Rectal smooth muscle tissue (tissue), 1 donor: ENCODE data around the gene C9orf57.
"Not testable (repeated sequence)": the region's sequence is repeated elsewhere in the genome, so short reads cannot be mapped to it uniquely, and the experiment has no call there.

Experiments used
- H3K27ac ChIP-seq: one replicate; pipeline ENCODE4 v1.7.0; 2013; ENCODE audit warnings: low read depth, low read length, inconsistent platforms
- H3K27me3 ChIP-seq: one replicate; pipeline ENCODE4 v1.7.0; 2013; ENCODE audit warnings: low read length; ENCODE audit not compliant: control insufficient read depth, insufficient read depth
- H3K36me3 ChIP-seq: one replicate; pipeline ENCODE4 v1.7.0; 2013; ENCODE audit warnings: low read length; ENCODE audit not compliant: control insufficient read depth, insufficient read depth
- H3K4me1 ChIP-seq: one replicate; pipeline ENCODE4 v1.7.0; 2013; ENCODE audit warnings: low read length; ENCODE audit not compliant: control insufficient read depth, insufficient read depth
- H3K4me3 ChIP-seq: one replicate; pipeline ENCODE4 v1.7.0; 2013; ENCODE audit warnings: low read length
- H3K9ac ChIP-seq: one replicate; pipeline ENCODE4 v1.7.0; 2013; ENCODE audit warnings: low read length

C9orf57 gene

GRCh38 chr9:72060513-72060912 is at the start of gene C9orf57:
Gene C9orf57 (minus strand): TSS chr9:72060613. CDS start chr9:72059331, 1,282 bp downstream.
- Histone ChIP-seq H3K27me3 (no peaks in the 10 kb centered on the region), H3K4me1 (no peaks in the 10 kb centered on the region), H3K9ac (no peak within 1 kb of the TSS), H3K4me3 (no peak within 1 kb of the TSS), H3K27ac (no peak within 1 kb of the TSS), H3K36me3 (no peaks in the 10 kb centered on the region)

GRCh38 chr9:72102520-72102919 is 42.1 kb upstream of the C9orf57 start:
- no peak overlapping the region for H3K9ac ChIP-seq
- no peaks in the 10 kb centered on the region for H3K4me1 ChIP-seq
- H3K27me3 ChIP-seq = no peaks in the 10 kb centered on the region
- H3K27ac ChIP-seq = no peak overlapping the region
- no peaks in the 10 kb centered on the region for H3K36me3 ChIP-seq
- no peak overlapping the region for H3K4me3 ChIP-seq

- not testable (repeated sequence) for H3K4me1 ChIP-seq, H3K4me3 ChIP-seq, H3K9ac ChIP-seq, H3K27me3 ChIP-seq, H3K36me3 ChIP-seq, H3K27ac ChIP-seq
These were observed 35.1 kb upstream of the C9orf57 start for GRCh38 chr9:72095520-72095919.

GRCh38 chr9:72092820-72093219 is 32.4 kb upstream of the C9orf57 start:
- H3K36me3 ChIP-seq = no peaks in the 10 kb centered on the region
- no peaks in the 10 kb centered on the region for H3K27me3 ChIP-seq
- no peak overlapping the region for H3K4me3 ChIP-seq
- no peak overlapping the region for H3K27ac ChIP-seq
- no peaks in the 10 kb centered on the region for H3K4me1 ChIP-seq
- no peak overlapping the region for H3K9ac ChIP-seq

- Histone ChIP-seq H3K4me3 (no peak overlapping the region), H3K27me3 (no peaks in the 10 kb centered on the region), H3K9ac (no peak overlapping the region), H3K36me3 (no peaks in the 10 kb centered on the region), H3K27ac (no peak overlapping the region), H3K4me1 (no peaks in the 10 kb centered on the region)
These were observed 29.2 kb upstream of the C9orf57 start for GRCh38 chr9:72089451-72090130.

- Histone ChIP-seq H3K9ac (no peak overlapping the region), H3K27me3 (no peaks in the 10 kb centered on the region), H3K36me3 (no peaks in the 10 kb centered on the region), H3K4me1 (no peaks in the 10 kb centered on the region), H3K4me3 (no peak overlapping the region), H3K27ac (no peak overlapping the region)
These were observed 22.1 kb upstream of the C9orf57 start for GRCh38 chr9:72082536-72082935.

GRCh38 chr9:72074666-72075065 is 14.3 kb upstream of the C9orf57 start:
- H3K4me3 ChIP-seq, H3K36me3 ChIP-seq, H3K27me3 ChIP-seq, H3K27ac ChIP-seq, H3K4me1 ChIP-seq, H3K9ac ChIP-seq: not testable (repeated sequence)

- Histone ChIP-seq H3K27ac (no peak overlapping the region), H3K4me3 (no peak overlapping the region), H3K4me1 (no peaks in the 10 kb centered on the region), H3K27me3 (no peaks in the 10 kb centered on the region), H3K36me3 (no peaks in the 10 kb centered on the region), H3K9ac (no peak overlapping the region)
These were observed 4.7 kb upstream of the C9orf57 start for GRCh38 chr9:72065076-72065475.

GRCh38 chr9:72052122-72052521 is 8.3 kb downstream of the C9orf57 start:
- no peaks in the 10 kb centered on the region for H3K4me1 ChIP-seq

GRCh38 chr9:72048850-72049249 is 11.6 kb downstream of the C9orf57 start:
- no peak overlapping the region for H3K4me3 ChIP-seq
- no peaks in the 10 kb centered on the region for H3K27me3 ChIP-seq
- no peak overlapping the region for H3K9ac ChIP-seq
- H3K27ac ChIP-seq = no peak overlapping the region
- no peaks in the 10 kb centered on the region for H3K36me3 ChIP-seq
- H3K4me1 ChIP-seq = no peaks in the 10 kb centered on the region

More at GRCh38 chr9:72052122-72052521, 8.3 kb downstream of the C9orf57 start:
- Histone ChIP-seq H3K27ac (no peak overlapping the region), H3K4me3 (no peak overlapping the region), H3K9ac (no peak overlapping the region), H3K27me3 (no peaks in the 10 kb centered on the region), H3K36me3 (no peaks in the 10 kb centered on the region)

GRCh38 chr9:72046630-72047456 is 13.6 kb downstream of the C9orf57 start:
- H3K9ac ChIP-seq = no peak overlapping the region
- no peak overlapping the region for H3K4me3 ChIP-seq
- H3K27me3 ChIP-seq = no peaks in the 10 kb centered on the region
- H3K27ac ChIP-seq = no peak overlapping the region
- H3K36me3 ChIP-seq = no peaks in the 10 kb centered on the region
- no peaks in the 10 kb centered on the region for H3K4me1 ChIP-seq

GRCh38 chr9:72044095-72044494 is 16.3 kb downstream of the C9orf57 start:
- no peak overlapping the region for H3K9ac ChIP-seq
- no peaks in the 10 kb centered on the region for H3K4me1 ChIP-seq
- H3K36me3 ChIP-seq = no peaks in the 10 kb centered on the region
- H3K27ac ChIP-seq = no peak overlapping the region
- H3K27me3 ChIP-seq = no peaks in the 10 kb centered on the region
- no peak overlapping the region for H3K4me3 ChIP-seq

- H3K4me3 ChIP-seq = no peak overlapping the region
- H3K36me3 ChIP-seq = no peaks in the 10 kb centered on the region
- H3K27me3 ChIP-seq = no peaks in the 10 kb centered on the region
- H3K4me1 ChIP-seq = no peaks in the 10 kb centered on the region
- no peak overlapping the region for H3K27ac ChIP-seq
- no peak overlapping the region for H3K9ac ChIP-seq
These were observed 16.8 kb downstream of the C9orf57 start for GRCh38 chr9:72043576-72043975.
